NOMO-1 treated with DMSO at 0.1 percent for 48 hours (cell line): Measurements from ENCODE around the gene SPACDR.

ENCODE experiments used
- DNase-seq: peaks from one replicate; lab custom pipeline; 2025; ENCODE audit not compliant: unreplicated experiment; lab: John Stamatoyannopoulos, UW

SPACDR gene

DNA sequence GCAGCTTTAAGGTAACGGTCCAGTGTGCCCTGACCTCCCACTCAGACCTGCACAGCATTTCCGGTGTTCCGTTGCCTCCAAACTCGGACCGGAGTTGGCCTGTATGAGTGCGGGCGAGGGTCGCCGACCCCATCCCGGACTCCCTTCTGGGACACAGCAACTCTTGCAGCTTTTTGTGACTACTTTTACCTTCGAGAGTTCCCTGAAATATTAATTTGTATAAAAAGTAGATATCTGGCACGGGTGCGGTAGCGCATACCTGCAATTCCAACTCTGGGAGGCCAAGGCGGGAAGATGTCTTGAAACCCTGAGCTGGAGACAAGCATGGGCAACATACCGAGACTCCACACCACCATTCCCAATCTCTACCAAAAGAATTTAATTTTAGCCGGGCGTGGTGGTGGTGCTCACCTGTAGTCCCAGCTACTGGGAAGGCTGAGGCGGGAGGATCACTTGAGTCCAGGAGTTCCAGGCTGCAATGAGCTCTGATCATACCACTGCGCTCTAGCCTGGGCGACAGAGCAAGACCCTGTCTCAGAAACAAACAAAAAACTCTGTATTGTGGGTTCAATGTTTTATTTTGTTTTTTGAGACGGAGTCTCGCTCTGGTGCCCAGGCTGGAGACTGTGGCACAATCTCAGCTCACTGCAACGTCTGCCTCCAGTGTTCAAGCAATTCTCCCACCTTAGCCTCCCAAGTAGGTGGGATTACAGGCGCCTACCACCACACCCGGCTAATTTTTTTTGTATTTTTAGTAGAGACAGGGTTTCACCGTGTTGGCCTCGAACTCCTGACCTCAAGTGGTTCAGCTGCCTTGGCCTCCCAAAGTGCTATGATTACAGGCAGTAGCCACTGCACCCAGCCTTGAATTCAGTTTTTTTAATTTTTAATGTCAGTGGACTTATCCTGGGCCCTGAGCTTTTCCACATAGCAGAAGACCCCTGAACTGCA lies 26.6 kb downstream of the SPACDR start:
- DNase-seq: no peak

DNA sequence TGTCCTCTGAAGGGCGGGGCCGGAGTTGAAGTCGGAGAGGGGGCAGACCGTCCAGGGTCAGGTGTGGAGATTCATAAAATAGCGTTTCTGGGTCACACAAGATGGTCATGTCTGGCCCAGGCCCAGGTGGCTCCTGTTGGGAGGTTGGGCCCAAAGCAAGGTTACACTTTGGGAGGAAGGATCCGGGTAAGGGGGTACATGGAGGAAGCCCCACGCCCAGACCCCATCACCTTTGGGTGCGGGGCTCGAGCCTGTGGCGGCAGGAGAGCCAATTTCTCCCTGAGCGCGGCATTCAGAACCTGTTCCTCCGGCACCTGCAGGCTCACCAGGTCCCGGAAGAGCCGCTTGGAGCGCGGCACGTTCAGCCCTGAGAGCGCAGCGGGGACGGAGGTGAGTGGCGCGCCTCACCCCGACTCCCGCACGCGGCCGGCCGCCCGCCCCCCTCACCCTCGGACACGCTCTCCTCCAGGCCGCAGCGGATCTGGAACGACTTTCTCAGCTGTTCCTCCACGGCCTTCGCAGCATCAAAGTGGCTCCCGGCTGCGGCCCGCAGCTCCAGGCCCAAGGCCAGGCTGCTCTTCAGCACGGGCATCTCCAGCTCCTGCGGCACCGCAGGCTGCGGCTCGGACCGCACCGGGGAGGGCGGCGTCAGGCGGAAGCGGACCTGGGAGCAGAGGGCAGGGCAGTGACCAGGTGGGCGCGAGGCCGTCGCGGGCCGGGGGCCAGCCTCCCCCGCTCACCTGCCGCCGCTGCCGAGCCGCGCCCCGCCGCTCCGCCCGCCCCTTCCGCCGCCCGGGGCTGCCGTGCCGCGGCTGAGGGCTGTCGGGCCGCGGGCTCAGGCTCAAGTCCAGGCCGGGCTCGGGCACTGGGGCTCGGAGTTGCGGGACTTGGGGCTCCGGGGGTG lies 28.4 kb downstream of the SPACDR start:
- DNase-seq: peak; percentile 36

DNA sequence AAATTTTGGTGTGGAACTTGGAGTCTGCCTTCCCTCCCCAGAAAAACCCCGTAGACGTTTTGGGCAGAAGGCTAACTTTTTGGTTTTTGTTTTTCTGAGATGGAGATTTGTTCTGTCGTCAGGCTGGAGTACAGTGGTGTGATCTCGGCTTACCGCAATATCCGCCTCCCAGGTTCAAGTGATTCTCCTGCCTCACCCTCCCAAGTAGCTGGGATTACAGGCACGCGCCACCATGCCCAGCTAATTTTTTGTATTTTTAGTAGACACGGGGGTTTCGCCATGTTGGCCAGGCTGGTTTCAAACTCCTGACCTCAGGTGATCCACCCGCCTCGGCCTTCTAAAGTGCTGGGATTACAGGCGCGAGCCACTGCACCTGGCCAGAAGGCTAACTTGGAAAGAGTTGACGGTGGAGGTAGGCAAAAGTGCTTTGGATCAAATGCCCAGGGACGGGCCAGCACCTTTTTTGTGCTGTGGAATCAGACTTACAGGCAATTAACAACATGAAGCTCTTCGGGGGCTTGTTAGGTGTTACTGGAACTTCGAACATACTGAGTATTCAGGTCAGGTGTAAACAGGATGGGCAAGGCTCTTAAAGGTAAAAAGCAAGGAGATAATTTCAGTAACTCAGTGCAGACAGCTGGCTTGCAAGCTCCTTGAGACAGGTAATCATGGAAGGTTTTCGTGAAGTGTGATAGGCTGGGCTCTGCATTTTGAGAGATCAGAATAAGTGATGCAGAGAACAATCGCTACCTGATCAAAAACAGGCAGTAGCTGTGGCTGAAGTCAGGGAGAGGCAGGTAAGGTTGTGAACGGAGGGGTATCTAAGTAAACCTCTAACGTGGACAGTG lies 29.5 kb downstream of the SPACDR start:
- no peak for DNase-seq

DNA sequence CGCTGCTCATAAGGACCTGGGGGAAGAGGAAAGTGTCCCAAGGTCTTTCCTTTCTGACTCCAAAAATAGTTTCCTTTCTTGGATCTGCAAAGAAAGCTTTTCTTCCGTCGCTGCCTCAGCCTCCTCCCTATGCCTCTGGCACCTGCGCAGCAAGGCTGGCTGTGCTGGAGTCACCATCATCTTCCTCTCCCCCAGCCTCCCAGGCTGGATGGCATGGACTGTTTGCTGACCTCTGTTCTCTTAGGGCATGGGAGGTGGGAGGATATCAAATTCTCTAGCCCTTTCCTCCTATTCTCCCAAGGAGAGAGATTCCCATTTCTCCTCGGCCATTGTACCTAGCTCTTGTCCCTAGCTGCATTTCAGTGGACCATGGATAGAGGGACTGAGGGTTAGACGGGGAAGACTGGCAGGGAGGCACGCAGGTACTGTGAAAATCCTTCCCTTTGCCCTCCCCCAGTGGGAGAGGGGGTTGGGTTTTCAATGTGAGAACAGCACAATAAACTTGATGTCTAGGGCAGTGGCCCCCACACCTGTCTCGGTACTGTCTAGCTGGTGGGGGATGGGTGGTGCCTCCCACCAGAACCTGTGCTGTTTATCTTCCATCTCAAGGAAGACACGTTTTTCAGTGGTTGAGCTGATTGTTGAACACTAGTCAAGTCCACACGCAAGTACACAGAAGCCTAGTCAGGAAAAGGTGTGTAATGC lies 30.3 kb downstream of the SPACDR start:
- no peak for DNase-seq

DNA sequence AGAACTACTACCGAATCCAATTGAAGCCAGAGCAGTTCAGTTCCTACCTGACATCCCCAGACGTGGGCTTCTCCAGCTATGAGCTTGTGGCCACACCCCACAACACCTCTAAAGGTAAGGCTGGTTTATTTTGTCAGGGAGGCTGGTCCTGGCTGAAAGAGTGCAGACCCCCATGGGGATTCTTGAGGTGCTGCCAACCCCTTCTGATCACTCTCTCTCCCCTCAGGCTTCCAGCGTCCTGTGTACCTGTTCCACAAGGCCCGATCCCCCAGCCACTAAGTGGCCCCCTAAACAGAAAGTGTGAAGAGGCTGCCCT lies 30.8 kb downstream of the SPACDR start:
- DNase-seq: no peak

DNA sequence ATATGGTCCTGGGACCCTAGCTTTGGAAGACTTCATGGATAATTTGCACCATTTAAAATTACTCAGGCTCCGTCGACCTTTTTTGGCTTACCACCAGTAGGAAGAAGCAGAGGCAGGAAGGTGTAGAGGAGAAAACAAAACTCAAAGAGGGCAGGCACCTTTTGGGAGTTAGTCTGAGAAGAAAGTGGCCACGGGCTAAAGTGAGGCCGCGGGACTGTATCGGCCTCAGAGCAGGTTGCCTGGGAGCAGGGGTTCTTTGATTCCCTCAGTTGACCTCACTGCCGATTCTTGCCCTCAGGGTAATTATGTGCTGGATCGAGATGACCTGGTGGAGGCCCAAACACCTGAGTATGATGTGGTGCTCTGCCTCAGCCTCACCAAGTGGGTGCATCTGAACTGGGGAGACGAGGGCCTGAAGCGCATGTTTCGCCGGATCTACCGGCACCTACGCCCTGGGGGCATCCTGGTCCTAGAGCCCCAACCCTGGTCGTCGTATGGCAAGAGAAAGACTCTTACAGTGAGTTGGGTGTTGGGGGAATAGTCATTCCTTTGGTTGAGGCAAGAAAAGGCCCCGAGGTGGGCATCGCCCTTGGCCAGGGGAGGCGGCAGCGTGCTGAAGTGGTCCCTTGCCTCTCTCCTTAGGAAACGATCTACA lies 31.3 kb downstream of the SPACDR start:
- no peak for DNase-seq

DNA sequence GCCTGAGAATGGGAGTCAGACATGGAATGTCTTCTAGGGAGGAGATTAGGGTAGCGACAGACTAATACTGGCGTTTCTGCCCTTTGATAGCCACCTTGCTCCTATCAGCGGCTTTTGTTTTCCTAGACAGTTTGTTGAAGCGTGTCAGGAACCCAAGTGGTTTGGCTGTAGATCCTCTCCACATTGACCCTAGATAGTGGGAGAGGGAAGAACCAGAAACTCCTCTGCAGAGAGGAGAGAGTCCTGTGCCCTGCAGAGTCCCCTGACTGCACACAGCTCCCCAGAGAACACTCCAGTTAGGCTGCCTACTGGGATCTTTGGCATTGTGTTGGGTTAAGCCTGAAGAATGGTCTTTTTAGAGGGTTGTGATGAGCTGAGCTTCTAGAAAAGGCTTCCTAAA lies 32.0 kb downstream of the SPACDR start:
- no peak for DNase-seq

DNA sequence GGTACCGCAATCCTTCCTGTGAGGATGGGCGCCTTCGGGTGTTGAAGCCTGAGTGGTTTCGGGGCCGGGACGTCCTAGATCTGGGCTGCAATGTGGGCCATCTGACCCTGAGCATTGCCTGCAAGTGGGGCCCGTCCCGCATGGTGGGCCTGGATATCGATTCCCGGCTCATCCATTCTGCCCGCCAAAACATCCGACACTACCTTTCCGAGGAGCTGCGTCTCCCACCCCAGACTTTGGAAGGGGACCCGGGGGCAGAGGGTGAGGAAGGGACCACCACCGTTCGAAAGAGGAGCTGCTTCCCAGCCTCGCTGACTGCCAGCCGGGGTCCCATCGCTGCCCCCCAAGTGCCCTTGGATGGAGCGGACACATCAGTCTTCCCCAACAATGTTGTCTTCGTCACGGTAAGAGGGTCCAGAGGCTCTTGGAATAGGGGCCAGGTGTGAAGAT lies 32.7 kb downstream of the SPACDR start:
- no peak for DNase-seq

DNA sequence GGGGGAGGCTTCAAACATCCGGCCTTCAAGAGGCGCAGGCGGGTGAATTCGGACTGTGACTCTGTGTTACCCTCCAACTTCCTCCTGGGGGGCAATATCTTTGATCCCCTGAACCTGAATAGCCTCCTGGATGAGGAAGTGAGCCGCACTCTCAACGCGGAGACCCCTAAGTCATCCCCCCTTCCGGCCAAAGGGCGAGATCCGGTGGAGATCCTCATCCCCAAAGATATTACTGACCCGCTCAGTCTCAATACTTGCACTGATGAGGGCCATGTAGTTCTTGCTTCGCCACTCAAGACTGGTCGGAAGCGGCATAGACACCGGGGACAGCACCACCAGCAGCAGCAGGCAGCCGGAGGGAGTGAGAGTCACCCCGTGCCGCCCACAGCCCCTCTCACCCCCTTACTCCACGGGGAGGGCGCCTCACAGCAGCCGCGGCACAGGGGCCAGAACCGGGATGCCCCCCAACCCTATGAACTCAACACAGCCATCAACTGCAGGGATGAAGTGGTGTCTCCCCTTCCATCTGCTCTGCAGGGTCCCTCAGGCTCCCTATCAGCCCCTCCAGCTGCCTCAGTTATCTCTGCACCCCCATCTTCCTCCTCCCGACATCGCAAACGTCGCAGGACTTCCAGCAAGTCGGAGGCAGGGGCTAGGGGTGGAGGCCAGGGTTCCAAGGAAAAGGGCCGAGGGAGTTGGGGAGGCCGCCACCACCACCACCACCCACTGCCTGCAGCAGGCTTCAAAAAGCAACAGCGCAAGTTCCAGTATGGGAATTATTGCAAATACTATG lies 33.4 kb downstream of the SPACDR start:
- no peak for DNase-seq

DNA sequence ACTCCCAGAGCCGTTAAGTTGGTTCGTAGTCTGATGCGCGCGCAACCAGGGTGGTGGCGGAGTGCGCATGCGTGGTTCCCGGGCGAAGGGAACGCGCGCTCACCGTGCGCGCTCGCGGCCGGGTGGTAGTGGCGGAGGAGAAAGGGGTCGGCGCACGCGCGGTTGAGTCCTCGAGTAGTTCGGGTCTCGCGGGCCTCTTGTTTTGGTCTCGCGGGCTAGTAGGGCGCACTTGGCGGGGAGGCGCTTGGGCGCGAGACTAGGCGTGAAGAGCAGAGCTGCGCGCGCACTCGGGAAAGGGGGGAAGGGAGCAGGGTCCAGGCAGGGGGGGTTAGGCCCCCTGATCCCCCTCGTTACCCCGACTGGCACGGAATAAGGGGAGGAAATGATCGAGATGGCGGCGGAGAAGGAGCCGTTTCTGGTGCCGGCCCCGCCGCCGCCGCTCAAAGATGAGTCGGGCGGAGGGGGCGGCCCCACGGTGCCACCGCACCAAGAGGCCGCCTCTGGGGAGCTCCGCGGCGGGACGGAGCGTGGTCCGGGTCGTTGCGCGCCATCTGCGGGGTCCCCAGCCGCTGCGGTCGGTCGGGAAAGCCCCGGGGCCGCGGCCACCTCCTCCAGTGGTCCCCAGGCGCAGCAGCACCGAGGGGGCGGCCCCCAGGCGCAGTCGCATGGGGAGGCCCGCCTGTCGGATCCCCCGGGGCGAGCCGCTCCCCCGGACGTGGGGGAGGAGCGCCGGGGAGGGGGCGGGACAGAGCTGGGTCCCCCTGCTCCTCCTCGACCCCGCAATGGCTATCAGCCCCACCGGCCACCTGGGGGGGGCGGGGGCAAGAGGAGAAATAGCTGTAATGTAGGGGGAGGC lies 34.2 kb downstream of the SPACDR start, which contains the start of gene MEPCE:
Gene MEPCE, plus strand, starts transcription at position 195 of the 856 bp plus-strand sequence. Its CDS starts 188 bp downstream, at position 383.
- DNase-seq: peak; percentile 94

DNA sequence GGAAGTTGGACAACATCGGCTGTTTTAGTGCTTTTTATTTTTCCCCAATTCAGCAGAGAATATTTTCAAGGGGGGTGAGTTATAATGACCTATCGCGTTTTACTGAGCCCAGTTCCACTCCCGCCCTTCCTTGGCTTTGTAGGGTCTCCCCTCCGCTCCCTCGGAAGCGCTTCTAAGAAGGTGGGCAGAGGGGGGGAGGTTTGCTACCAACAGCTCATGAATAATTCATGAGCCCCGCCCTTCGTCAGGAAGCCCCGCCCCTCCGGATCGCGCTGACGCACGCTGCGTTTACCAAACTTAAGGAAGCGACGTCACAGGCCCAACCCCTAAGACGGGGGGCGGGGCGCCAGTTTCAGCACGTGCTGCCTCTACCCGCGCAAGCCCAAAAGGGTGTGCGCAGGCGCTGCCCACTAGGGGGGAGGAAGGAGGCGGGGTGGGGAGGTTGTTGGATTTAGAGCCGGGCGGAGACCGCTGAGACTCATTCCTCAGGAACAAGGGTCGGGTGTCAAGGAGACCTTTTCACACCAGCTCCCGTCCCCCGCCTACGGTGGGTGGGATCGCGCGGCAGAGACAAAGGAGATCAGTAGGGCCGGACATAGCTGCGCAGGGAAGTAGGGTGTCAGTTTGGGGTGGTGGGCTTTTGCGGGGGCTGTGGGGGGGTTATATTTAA lies 35.0 kb downstream of the SPACDR start:
- DNase-seq: peak; percentile 100

DNA sequence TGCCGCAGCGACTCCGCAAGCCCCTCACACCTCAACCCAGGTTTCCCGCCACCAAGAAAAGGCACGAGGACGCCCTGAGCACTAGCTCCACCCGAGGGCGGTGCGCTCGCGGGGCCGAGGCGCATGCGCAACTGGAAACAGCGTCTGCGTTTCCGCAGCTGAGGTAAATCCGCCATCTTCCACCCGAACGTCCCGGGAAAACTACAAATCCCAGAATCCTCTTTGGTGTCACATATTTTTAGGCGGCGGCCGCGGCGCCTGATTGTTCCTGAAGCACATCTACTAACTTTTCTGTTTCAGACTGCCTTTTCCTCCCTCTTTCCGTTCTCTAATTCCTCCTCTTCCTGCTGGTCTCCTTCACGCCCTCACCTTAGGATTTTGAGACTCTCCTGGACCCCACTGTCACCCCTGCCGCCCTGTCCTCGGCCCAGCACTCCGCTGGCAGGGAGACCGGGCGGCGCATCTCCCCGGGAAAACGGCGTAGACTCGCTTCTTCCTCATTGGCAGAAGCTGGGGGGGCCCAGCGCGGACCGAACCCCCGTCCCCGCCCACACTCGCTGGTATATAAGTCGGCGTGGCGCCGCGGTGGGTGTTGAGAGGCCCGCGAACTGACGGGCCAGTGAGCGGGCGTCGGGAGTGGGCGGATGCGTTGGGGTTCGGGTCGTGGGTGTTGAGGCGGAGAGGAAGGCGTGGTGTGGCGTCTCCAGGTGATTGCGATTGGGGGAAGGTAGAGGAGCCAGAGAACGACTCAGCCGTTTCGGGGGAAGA lies 35.7 kb downstream of the SPACDR start, which contains the start of gene ZCWPW1:
Gene ZCWPW1, minus strand, starts transcription at position 505 of the 768 bp plus-strand sequence. CDS start 8,054 bp downstream, outside the sequence.
- peak; percentile 99 for DNase-seq

DNA sequence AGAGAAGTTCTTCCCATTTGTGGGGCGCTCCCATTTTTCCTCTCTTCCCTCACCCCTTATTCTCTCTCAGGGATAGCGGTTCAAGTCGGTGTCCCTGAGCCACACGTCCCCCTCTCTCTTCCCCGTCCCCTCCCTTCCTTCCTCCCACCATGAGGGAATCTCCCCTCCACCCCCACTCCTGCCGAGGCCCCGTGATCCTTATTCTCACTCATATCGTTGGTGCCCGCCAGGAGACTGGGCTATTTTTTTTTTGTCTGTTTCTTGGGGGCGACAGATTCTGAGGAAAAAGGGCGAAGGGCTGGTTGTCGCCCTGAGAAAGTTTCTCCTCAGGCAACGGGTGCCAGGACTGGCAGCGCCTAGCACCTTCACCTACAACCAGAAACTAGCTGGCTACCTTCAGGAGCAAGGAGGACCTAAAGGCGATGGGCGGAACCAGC lies 36.3 kb downstream of the SPACDR start:
- DNase-seq: no peak

DNA sequence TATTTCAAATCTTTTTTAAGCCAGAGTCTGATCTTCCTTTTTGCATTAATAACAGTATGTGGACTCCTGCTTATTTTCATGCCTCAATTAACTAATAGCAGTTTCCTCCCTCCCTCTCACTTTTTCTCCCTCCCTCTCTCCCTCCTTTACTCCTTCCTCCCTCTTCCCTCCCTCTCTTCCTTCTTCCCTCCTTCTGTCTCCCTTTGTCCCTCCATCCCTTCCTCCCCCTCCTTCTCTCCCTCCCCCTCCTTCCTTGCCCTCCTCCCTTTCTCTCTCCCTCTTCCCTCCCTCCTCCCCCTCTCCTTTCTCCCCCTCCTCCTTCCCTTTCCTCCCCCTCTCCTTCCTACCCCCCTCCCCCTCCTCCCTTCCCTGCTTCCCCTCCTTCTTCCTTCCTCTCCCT lies 37.5 kb downstream of the SPACDR start:
- no peak for DNase-seq

DNA sequence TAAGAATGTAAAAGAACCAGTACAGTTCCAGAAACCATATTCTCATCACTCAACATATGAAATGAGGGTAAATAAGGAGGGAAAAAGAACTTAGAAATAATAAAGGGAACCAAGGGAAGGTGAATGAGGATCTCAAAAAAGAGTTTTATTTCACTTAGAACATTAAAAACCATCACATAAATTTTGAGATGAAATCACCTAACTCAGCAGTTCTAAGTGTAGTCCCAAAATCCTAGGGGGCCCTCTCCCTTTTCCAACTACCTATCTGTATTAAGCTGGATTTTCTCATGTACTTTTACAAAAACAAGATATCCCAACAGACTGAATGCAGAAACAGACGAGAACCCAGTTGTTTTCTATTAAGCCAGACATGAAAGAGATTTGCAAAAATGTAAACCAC lies 38.7 kb downstream of the SPACDR start:
- DNase-seq: no peak

DNA sequence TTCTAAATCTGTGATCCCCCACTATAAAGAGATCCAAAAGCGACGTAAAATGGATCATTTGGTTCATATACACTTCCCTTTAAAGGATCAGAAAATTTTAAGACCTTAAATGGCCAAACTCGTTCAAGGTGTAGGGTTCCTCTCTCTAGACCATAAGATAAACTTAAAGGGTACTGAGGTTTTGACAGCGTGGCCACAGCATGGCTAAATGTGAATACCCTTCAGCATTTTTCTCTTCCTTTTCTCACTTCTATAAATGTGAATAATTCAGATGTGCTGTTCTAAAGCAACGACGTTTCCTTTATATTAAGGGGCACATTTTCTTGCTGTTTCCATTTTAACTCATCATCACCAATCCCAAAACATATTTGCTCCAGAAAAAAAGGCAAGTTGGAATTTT lies 40.7 kb downstream of the SPACDR start:
- DNase-seq: no peak
